Measurements from ENCODE around the gene NPR3. TPM values are rescaled to one million over a fixed set of nuclear protein-coding genes. Genes with fewer than 3 reads are reported as not detected.

The NPR3 gene
- total RNA-seq, 2 experiments from 2014 or later: 0.05 to 0.16 TPM

GRCh38 chr5:32783661-32784060 is 72.5 kb downstream of the NPR3 start:
- H3K4me1 Mint-ChIP-seq (ENCODE audit: low read depth): no peaks in the 10 kb centered on the region
- ChIA-PET POLR2A (no interaction called here), CTCF (no interaction called here)
- no peak overlapping the region for H3K27ac Mint-ChIP-seq
- no peak overlapping the region for H3K4me3 Mint-ChIP-seq
- no peaks in the 10 kb centered on the region for H3K36me3 Mint-ChIP-seq (ENCODE audit: low read depth)
- no peaks in the 10 kb centered on the region for H3K27me3 Mint-ChIP-seq
- intact Hi-C loops (cut with micrococcal nuclease): no loop called here
- no peak for ATAC-seq
- DNase-seq: no peak
- TF ChIP-seq CTCF (IDR thresholded peaks at IDR 0.05): no peak
- H3K9me3 Mint-ChIP-seq: no peaks in the 10 kb centered on the region

DNA sequence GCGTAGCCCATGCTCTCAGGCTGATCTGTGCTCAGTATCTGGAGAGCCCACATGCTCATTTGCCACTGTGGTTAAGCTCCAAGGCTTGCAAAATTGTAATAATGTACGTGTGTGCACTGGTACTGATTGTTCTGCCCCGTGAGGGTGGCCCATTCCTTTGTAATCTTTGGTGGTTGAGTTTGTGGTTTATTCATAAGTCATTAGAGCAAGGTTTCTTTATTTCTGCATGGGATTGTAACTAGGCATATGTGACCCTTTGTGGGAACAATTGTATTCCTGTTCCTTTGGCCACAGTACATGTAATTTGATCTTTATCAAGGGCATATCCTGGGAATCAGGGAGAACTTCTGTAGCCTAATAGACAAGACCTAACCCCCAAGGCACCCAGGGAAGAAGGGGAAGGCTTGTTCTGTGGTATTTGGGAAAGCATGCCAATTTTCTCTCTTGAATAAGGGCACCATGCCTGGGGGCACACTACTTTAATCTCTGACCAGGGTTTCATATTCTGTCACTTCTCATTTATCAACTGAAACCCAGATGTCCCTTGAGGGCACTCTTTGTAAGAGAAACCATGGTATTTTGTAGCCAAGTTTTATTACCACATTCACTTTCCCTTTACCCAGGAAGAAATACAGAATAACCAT is 74.6 kb downstream of the NPR3 start:
- DNase-seq (no peak), ATAC-seq (no peak)
- Mint-ChIP-seq H3K27me3 (no peaks in the 10 kb centered on the region), H3K4me1 (ENCODE audit: low read depth) (no peaks in the 10 kb centered on the region), H3K9me3 (no peaks in the 10 kb centered on the region), H3K27ac (no peak overlapping the region), H3K36me3 (ENCODE audit: low read depth) (no peaks in the 10 kb centered on the region), H3K4me3 (no peak overlapping the region)
- POLR2A ChIA-PET: no interaction called here
- CTCF ChIA-PET: no interaction called here
- intact Hi-C loops (cut with micrococcal nuclease): no loop called here
- TF ChIP-seq CTCF (IDR thresholded peaks at IDR 0.05): no peak

DNA sequence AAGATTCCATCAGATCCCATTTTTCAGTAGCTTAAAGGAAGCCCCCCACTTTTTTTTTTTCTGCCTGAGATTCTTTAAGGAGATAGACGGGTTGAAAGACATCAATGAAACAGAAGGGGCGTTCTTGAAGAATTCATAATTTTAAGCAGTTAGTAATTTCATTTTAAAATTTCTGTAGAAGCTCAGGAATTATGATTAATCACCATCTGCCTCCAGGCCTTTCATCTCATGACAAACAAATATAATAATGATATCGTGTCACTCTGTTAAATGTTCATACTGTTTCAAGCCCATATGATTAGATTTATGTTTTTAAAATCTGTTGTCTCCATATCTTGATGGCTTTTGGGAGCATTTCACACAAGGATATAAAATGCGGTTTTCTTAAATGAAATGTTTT is 75.2 kb downstream of the NPR3 start:
- Mint-ChIP-seq H3K4me1 (ENCODE audit: low read depth) (no peaks in the 10 kb centered on the region), H3K27me3 (no peaks in the 10 kb centered on the region), H3K27ac (no peak overlapping the region), H3K9me3 (no peaks in the 10 kb centered on the region), H3K36me3 (ENCODE audit: low read depth) (no peaks in the 10 kb centered on the region), H3K4me3 (no peak overlapping the region)
- ATAC-seq (no peak), DNase-seq (no peak)
- intact Hi-C loops (cut with micrococcal nuclease): no loop called here
- POLR2A ChIA-PET: no interaction called here
- no peak for TF ChIP-seq CTCF (IDR thresholded peaks at IDR 0.05)
- CTCF ChIA-PET: no interaction called here

GRCh38 chr5:32790411-32790951 is 79.4 kb downstream of the NPR3 start:
- H3K4me1 Mint-ChIP-seq (ENCODE audit: low read depth): no peaks in the 10 kb centered on the region
- no peaks in the 10 kb centered on the region for H3K9me3 Mint-ChIP-seq
- intact Hi-C loops (cut with micrococcal nuclease): no loop called here
- no peak overlapping the region for H3K27ac Mint-ChIP-seq
- H3K4me3 Mint-ChIP-seq: no peak overlapping the region
- ChIA-PET CTCF (no interaction called here), POLR2A (no interaction called here)
- H3K36me3 Mint-ChIP-seq (ENCODE audit: low read depth): no peaks in the 10 kb centered on the region
- DNase-seq (no peak), ATAC-seq (no peak)
- no peaks in the 10 kb centered on the region for H3K27me3 Mint-ChIP-seq
- TF ChIP-seq CTCF (IDR thresholded peaks at IDR 0.05): no peak

DNA sequence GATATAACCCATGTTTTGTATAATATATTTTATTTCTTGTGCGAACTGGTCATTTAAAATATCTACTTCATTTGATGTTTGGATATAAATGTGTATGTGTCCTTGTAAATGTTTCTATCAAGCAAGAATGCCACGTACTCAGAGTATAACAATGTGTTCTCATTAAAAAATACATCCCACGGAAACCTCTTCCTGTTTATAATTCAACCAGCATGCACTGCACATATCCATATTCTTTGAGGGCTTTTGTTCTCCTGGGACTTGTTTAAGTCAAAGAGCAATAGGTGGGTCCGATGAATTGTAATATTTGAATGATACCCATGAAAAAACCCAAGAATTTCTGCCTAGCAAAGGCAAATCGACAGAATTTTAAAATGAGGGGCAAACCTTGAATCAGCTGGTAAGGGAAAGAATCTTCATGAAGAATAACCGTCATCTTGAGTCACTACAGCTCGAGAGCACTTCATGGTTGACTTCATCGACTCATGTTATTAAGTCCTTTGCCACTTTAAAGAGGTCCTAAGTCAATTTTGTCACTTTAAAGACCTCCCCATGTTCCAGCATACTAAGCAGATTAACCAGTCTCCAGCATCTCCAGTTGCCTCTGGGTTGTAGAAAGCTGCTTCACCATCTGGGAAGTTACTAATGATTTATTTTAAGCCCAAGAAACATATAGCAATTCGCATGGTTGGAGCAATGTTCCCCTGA is 80.6 kb downstream of the NPR3 start:
- Mint-ChIP-seq H3K4me1 (ENCODE audit: low read depth) (no peaks in the 10 kb centered on the region), H3K4me3 (no peak overlapping the region), H3K27me3 (no peaks in the 10 kb centered on the region), H3K27ac (no peak overlapping the region), H3K9me3 (no peaks in the 10 kb centered on the region), H3K36me3 (ENCODE audit: low read depth) (no peaks in the 10 kb centered on the region)
- TF ChIP-seq CTCF (IDR thresholded peaks at IDR 0.05): no peak
- CTCF ChIA-PET: no interaction called here
- DNase-seq: no peak
- intact Hi-C loops (cut with micrococcal nuclease): no loop called here
- POLR2A ChIA-PET: no interaction called here
- no peak for ATAC-seq
